Measurements from ENCODE around the gene BCL7C. TPM values are rescaled to one million over a fixed set of nuclear protein-coding genes. Genes with fewer than 3 reads are reported as not detected.

The BCL7C gene
- polyA plus RNA-seq, 1 donor, result 25.6 TPM

DNA sequence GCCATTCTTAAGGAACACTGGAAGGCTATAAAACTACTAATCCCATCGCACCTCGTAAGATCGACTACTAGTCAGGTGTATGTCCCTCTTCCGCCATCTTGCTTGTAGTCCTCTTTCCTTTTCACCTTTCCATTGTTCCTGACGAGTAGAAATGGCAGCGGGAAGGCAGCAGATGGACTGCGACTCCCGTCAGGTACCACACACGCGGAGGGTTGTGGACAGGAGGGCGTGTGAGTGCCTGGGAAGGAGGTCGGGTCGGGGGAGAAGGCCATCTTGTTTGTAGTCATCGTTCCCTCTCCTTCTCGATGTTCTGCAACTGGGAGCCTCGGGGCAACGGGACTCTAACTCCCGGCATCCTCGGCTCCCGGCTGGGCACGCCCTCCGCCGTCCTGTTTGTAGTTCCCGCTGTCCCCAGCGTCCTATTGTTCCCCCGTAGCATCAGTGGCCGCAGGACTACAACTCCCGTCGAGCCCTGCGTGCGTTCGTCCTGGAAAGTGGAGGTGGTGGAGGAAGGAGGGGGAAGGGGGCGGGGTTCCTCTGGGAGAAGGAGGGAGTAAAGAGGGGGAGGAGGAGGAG is 29.2 kb upstream of the BCL7C start:
- peak overlapping the region; percentile 68 for H3K4me3 ChIP-seq (ENCODE audit: low read length)
- H3K36me3 ChIP-seq (ENCODE audit: control insufficient read depth, insufficient read depth, low read length), result peaks cover 21% of the 10 kb centered on the region
- 0% methylated on average over 1 of the region's 33 CpGs for WGBS (ENCODE audit: insufficient coverage, low lambda C conversion rate)
- DNase-seq, result peak; percentile 100
- H3K9me3 ChIP-seq (ENCODE audit: control insufficient read depth, low read depth, low read length), result no peaks in the 10 kb centered on the region
- H3K4me1 ChIP-seq (ENCODE audit: control insufficient read depth, insufficient read depth, low read length), result peaks cover 8% of the 10 kb centered on the region
- no peaks in the 10 kb centered on the region for H3K27me3 ChIP-seq (ENCODE audit: control insufficient read depth, insufficient read depth, low read length)
- H3K27ac ChIP-seq (ENCODE audit: low read length), result peak overlapping the region; percentile 92

DNA sequence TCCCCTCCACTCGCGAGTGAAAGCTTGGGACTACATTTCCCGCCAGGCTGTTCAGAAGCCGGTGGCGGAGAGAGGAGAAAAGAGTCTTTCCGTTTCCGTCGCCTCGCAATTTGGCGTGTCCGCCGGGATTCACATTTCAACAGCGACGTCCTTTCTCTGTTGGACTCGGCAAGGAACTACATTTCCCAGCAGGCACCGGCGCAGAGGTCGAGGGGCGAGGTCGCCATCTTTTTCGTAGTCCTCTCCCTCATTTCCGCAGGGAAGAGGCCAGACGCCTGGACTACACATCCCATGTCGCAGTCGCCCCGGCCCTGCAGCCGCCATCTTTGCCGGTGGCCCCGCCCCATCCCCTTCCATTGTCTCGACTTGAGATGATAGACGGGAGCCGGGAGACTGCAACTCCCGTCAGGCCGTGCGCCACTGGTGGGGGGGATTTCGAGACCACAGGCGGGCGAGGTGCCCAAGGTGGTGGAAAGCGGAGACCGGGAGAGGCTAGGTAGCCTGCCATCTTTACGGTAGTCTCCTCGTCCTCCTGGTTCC is 28.6 kb upstream of the BCL7C start:
- no peaks in the 10 kb centered on the region for H3K27me3 ChIP-seq (ENCODE audit: control insufficient read depth, insufficient read depth, low read length)
- H3K36me3 ChIP-seq (ENCODE audit: control insufficient read depth, insufficient read depth, low read length), result peaks cover 17% of the 10 kb centered on the region
- H3K27ac ChIP-seq (ENCODE audit: low read length), result peak overlapping the region; percentile 92
- peak in 1 of 2 donors; percentile 100 for DNase-seq
- H3K4me1 ChIP-seq (ENCODE audit: control insufficient read depth, insufficient read depth, low read length), result peaks cover 8% of the 10 kb centered on the region
- peak overlapping the region; percentile 68 for H3K4me3 ChIP-seq (ENCODE audit: low read length)
- no CpG with 5 or more reads among the region's 42 CpGs for WGBS (ENCODE audit: insufficient coverage, low lambda C conversion rate)
- no peaks in the 10 kb centered on the region for H3K9me3 ChIP-seq (ENCODE audit: control insufficient read depth, low read depth, low read length)

DNA sequence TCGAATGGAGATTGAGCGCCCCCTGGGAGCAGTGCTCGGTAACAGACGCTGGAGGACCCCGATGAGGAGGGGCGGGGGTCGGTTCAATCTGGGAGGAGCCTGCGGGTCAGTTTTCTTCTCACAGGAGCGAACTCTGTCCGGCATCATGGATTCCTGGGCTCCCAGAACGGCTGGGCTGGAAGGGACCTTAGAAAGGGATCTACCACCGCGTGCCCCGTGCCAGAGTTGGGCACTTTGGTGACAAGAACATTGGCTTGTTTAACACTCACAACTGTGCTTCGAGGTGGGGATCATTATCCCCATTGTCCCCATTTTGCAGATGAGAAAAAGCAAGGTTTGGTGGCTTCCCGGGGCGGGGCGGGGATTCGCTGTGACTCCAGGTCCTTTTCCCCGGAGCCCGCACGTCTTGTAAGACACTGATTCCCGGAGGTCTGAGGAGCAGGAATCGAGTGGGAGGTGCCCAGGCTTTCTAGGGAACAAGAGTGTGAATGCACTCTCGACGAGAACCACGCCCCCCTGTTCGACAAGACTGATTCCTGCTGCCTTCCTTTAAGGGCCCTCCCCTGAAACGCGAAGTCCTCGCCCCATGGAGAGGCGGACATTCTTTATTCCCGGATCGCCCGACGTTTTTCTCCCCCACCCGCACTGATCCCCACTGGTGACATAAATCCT is 28.0 kb upstream of the BCL7C start:
- 0% methylated on average over 4 of the region's 37 CpGs for WGBS (ENCODE audit: insufficient coverage, low lambda C conversion rate)

DNA sequence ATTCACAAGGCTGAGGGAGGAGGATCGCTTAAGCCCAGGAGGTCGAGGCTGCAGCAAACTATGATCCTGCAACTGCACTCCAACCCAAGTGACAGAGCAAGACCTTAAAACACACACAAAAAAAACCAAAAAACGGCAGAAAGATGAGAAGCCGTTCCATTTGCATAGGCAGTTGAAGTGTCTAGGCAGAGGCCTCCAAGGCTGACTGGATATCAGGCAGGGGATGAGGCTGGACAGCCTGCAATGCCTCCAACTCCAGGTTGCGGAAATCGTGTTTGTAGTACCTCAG is 27.5 kb upstream of the BCL7C start:
- H3K27ac ChIP-seq (ENCODE audit: low read length), result peak overlapping the region; percentile 92
- DNase-seq, result no peak
- H3K4me1 ChIP-seq (ENCODE audit: control insufficient read depth, insufficient read depth, low read length), result peaks cover 8% of the 10 kb centered on the region
- WGBS (ENCODE audit: insufficient coverage, low lambda C conversion rate), result no CpG with 5 or more reads among the region's 6 CpGs
- peak overlapping the region; percentile 53 for H3K4me3 ChIP-seq (ENCODE audit: low read length)
- H3K9me3 ChIP-seq (ENCODE audit: control insufficient read depth, low read depth, low read length), result no peaks in the 10 kb centered on the region
- H3K27me3 ChIP-seq (ENCODE audit: control insufficient read depth, insufficient read depth, low read length), result no peaks in the 10 kb centered on the region
- H3K36me3 ChIP-seq (ENCODE audit: control insufficient read depth, insufficient read depth, low read length), result peaks cover 7% of the 10 kb centered on the region

More for the DNA sequence above, 28.0 kb upstream of the BCL7C start:
- peak; percentile 92 for DNase-seq
- peak overlapping the region; percentile 92 for H3K27ac ChIP-seq (ENCODE audit: low read length)
- peak overlapping the region; percentile 53 for H3K4me3 ChIP-seq (ENCODE audit: low read length)
- peaks cover 11% of the 10 kb centered on the region for H3K36me3 ChIP-seq (ENCODE audit: control insufficient read depth, insufficient read depth, low read length)
- no peaks in the 10 kb centered on the region for H3K27me3 ChIP-seq (ENCODE audit: control insufficient read depth, insufficient read depth, low read length)
- H3K4me1 ChIP-seq (ENCODE audit: control insufficient read depth, insufficient read depth, low read length), result peaks cover 8% of the 10 kb centered on the region
- H3K9me3 ChIP-seq (ENCODE audit: control insufficient read depth, low read depth, low read length), result no peaks in the 10 kb centered on the region

DNA sequence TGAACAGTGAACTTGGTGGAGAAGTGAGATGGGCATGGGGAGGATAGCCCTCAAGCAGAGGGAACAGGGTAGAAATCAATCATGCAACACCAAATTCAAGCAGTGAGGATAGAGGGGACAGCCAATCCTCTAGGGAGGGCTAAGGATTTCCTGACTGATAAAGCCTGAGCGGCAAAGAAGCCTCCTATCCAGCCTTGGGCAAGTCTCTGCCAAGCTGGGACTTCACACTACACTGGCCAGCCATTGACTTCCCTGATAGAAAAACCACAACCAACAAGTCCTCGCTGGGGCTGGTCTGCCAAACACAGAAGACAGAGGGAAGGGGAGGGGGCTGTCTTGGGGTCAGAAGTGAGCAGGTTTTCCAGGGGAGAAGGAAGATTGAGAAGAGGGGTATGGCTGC is 27.0 kb upstream of the BCL7C start:
- H3K9me3 ChIP-seq (ENCODE audit: control insufficient read depth, low read depth, low read length), result no peaks in the 10 kb centered on the region
- H3K4me1 ChIP-seq (ENCODE audit: control insufficient read depth, insufficient read depth, low read length), result peaks cover 8% of the 10 kb centered on the region
- H3K4me3 ChIP-seq (ENCODE audit: low read length), result no peak overlapping the region
- no CpG with 5 or more reads among the region's 2 CpGs for WGBS (ENCODE audit: insufficient coverage, low lambda C conversion rate)
- H3K36me3 ChIP-seq (ENCODE audit: control insufficient read depth, insufficient read depth, low read length), result peaks cover 1% of the 10 kb centered on the region
- H3K27ac ChIP-seq (ENCODE audit: low read length), result no peak overlapping the region
- no peak for DNase-seq
- H3K27me3 ChIP-seq (ENCODE audit: control insufficient read depth, insufficient read depth, low read length), result no peaks in the 10 kb centered on the region

DNA sequence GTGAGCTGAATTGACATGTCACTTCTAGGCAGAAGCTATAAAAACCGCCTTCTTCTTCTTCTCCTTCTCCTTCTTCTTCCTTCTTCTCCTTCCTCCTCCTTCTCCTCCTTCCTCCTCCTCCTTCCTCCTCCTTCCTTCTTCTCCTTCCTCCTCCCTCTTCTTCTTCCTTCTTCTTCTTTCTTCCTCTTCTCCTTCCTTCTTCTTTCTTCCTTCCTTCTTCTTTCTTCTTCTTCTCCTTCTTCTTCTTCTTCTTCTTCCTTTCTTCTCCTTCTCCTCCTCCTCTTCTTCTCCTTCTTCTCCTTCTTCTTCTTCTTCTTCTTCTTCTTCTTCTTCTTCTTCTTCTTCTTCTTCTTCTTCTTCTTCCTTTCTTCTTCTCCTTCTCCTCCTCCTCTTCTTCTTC is 24.7 kb upstream of the BCL7C start:
- no CpG with 5 or more reads among the region's 1 CpG for WGBS (ENCODE audit: insufficient coverage, low lambda C conversion rate)
- H3K27ac ChIP-seq (ENCODE audit: low read length), result no peak overlapping the region
- no peaks in the 10 kb centered on the region for H3K36me3 ChIP-seq (ENCODE audit: control insufficient read depth, insufficient read depth, low read length)
- H3K4me1 ChIP-seq (ENCODE audit: control insufficient read depth, insufficient read depth, low read length), result peaks cover 6% of the 10 kb centered on the region
- no peaks in the 10 kb centered on the region for H3K9me3 ChIP-seq (ENCODE audit: control insufficient read depth, low read depth, low read length)
- DNase-seq, result no peak
- H3K27me3 ChIP-seq (ENCODE audit: control insufficient read depth, insufficient read depth, low read length), result no peaks in the 10 kb centered on the region
- H3K4me3 ChIP-seq (ENCODE audit: low read length), result no peak overlapping the region

DNA sequence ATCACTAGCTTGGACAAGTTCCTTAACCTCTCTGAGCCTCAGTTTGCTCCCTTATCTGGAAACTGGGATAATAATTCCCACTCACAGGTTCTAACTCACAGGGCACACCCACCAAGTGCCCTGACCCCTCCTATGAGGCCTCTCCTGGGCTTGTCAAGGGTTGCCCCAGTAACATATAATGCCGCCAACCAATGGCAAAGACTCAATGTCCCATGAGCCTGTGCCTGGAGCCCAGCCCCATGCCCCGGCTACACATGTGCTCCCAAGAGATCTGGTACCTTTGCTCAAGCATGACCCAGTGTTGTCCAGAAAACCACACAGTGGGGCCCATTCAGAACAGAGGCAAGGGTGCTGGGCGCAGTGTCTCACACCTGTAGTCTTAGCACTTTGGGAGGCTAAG is 21.0 kb upstream of the BCL7C start:
- WGBS (ENCODE audit: insufficient coverage, low lambda C conversion rate), result no CpG with 5 or more reads among the region's 3 CpGs
- H3K9me3 ChIP-seq (ENCODE audit: control insufficient read depth, low read depth, low read length), result no peaks in the 10 kb centered on the region
- H3K27ac ChIP-seq (ENCODE audit: low read length), result no peak overlapping the region
- no peaks in the 10 kb centered on the region for H3K36me3 ChIP-seq (ENCODE audit: control insufficient read depth, insufficient read depth, low read length)
- no peaks in the 10 kb centered on the region for H3K4me1 ChIP-seq (ENCODE audit: control insufficient read depth, insufficient read depth, low read length)
- H3K27me3 ChIP-seq (ENCODE audit: control insufficient read depth, insufficient read depth, low read length), result no peaks in the 10 kb centered on the region
- DNase-seq, result peak; percentile 45 to 60
- H3K4me3 ChIP-seq (ENCODE audit: low read length), result no peak overlapping the region

DNA sequence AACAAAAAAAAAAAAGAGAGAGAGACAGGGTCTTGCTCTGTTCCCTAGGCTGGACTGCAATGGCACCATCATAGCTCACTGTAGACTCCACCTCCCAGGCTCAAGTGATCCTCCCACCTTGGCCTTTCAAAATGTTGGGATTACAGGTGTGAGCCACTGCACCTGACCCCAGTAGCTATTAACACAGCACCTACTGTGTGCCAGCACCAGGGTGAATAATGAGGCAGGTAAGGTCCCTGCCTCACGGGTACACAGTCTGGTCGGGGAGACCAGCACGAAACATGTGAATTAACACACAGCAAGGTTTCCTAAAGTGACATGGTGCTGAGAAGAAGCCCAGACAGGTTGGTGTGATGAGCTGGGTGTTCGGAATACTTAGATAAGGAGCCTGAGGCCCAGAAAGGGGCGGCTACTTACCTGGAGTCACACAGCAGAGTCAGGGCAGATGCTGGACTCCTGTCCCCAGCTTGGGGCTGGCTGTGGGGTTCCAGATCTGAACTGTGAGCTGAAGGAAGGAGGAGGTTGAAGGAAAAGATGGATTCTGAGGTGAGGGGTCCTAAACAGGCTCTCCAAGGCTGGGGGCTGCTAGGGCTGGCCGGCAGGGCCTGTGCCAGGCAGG is 19.0 kb upstream of the BCL7C start:
- no peak for DNase-seq
- H3K36me3 ChIP-seq (ENCODE audit: control insufficient read depth, insufficient read depth, low read length), result no peaks in the 10 kb centered on the region
- H3K4me3 ChIP-seq (ENCODE audit: low read length), result no peak overlapping the region
- WGBS (ENCODE audit: insufficient coverage, low lambda C conversion rate), result no CpG with 5 or more reads among the region's 6 CpGs
- H3K27ac ChIP-seq (ENCODE audit: low read length), result no peak overlapping the region
- H3K9me3 ChIP-seq (ENCODE audit: control insufficient read depth, low read depth, low read length), result no peaks in the 10 kb centered on the region
- H3K4me1 ChIP-seq (ENCODE audit: control insufficient read depth, insufficient read depth, low read length), result no peaks in the 10 kb centered on the region
- no peaks in the 10 kb centered on the region for H3K27me3 ChIP-seq (ENCODE audit: control insufficient read depth, insufficient read depth, low read length)

DNA sequence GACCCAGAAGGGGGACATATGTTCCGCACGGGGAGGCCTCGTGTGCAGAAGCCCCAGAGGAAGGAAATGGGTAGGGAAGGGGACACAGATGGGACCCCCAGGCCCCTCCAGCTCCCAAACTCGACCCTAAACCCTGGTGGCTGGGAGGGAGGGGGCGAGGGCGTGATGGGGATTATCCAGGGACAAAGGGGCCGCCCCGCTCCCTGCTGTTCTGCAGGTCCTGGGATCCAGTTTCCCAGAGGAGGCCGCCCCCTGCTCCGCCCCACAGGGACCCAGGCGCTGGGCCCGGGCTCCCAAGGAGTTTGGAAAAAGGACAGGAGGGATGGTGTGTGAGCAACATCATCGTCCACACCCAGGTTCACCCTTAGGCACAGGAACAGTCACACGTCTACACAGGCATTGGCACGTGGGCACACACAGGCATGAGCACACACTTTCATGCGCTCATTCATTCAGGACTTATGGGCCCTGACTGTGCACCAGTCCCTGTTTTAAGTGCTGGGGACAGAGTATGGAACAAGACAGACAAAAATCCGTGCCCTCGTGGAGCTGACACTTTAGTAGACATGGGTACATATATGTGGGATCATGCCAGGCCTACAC is 16.7 kb upstream of the BCL7C start:
- Histone ChIP-seq H3K27me3 (ENCODE audit: control insufficient read depth, insufficient read depth, low read length) (no peaks in the 10 kb centered on the region), H3K27ac (ENCODE audit: low read length) (no peak overlapping the region), H3K36me3 (ENCODE audit: control insufficient read depth, insufficient read depth, low read length) (no peaks in the 10 kb centered on the region), H3K4me3 (ENCODE audit: low read length) (no peak overlapping the region), H3K4me1 (ENCODE audit: control insufficient read depth, insufficient read depth, low read length) (no peaks in the 10 kb centered on the region), H3K9me3 (ENCODE audit: control insufficient read depth, low read depth, low read length) (no peaks in the 10 kb centered on the region)
- DNase-seq, result no peak
- WGBS (ENCODE audit: insufficient coverage, low lambda C conversion rate), result no CpG with 5 or more reads among the region's 18 CpGs

DNA sequence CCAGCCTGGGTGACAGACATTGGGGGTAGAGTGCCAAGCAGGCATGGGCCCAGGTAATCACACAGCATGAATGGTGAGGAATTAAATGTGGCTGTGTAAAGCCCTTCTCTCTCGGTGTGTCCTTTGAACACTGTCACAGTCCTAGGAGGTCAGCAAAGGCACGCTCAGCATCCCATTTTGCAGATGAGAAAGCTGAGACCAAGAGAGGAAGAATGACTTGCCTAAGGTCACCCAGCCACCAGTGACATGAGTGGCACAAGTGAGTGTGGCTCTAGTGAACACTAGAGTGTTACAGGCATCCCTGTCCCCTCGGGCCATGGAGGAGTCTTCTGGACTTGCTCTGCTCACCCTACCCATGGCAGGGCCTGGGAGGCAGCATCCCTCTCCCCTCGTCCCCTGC is 13.2 kb upstream of the BCL7C start:
- no CpG with 5 or more reads among the region's 4 CpGs for WGBS (ENCODE audit: insufficient coverage, low lambda C conversion rate)
- no peaks in the 10 kb centered on the region for H3K9me3 ChIP-seq (ENCODE audit: control insufficient read depth, low read depth, low read length)
- peaks cover 3% of the 10 kb centered on the region for H3K4me1 ChIP-seq (ENCODE audit: control insufficient read depth, insufficient read depth, low read length)
- no peaks in the 10 kb centered on the region for H3K27me3 ChIP-seq (ENCODE audit: control insufficient read depth, insufficient read depth, low read length)
- H3K36me3 ChIP-seq (ENCODE audit: control insufficient read depth, insufficient read depth, low read length), result no peaks in the 10 kb centered on the region
- DNase-seq, result no peak
- H3K4me3 ChIP-seq (ENCODE audit: low read length), result no peak overlapping the region
- no peak overlapping the region for H3K27ac ChIP-seq (ENCODE audit: low read length)
